ENCODE measurements around the gene ATP2C1. TPM values are rescaled to one million over a fixed set of nuclear protein-coding genes. Genes with fewer than 3 reads are reported as not detected.
"Not testable (repeated sequence)": the region's sequence is repeated elsewhere in the genome, so short reads cannot be mapped to it uniquely, and the experiment has no call there.

Gene ATP2C1
- total and polyA plus RNA-seq, 4 donors = 21.8 to 67.5 (median 43.3) TPM

DNA sequence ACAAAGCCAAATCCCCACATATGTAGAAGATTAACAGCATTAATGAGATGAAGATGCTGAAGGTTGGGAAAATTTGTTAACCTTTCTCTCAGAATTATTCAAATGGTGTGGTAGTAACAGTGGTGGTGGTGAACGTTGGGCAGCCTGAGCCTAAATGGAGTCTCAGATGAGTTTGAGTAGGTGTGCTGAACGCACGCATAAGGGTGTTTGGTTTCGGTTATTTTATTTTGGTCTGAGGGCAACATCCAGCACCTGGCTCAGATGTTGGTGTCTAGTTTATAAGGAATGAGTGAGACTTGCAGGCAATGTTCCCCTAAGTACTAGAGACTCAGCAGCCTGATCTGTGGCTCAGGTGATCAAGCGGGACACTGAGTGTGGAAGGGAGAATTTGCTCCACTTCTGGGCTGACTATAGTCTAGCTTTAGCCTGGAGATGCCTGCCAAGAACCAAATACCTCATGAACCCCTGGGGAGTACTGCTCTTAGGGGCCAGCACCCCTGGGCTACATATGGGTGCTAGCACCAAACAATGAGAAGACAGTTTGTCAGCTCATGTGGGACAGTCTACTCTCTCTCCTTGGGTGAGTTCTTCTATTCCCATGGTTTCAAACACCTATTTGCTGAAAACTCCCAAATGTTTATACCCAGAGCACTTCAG is 39.5 kb upstream of the ATP2C1 start:
- Histone ChIP-seq H3K36me3 (ENCODE audit: control insufficient read depth in 1 of 2, insufficient read depth in 2 of 2, low read length in 1 of 2) (no peaks in the 10 kb centered on the region), H3K27me3 (ENCODE audit: control insufficient read depth in 1 of 2, insufficient read depth in 2 of 2, low read length in 1 of 2) (no peaks in the 10 kb centered on the region), H3K9me3 (ENCODE audit: control insufficient read depth, low read length) (no peaks in the 10 kb centered on the region), H3K27ac (ENCODE audit: low read depth in 1 of 2, low read length in 2 of 2) (no peak overlapping the region), H3K4me3 (ENCODE audit: low read length in 2 of 2) (no peak overlapping the region), H3K4me1 (ENCODE audit: control insufficient read depth in 1 of 2, insufficient read depth in 2 of 2, low read length in 2 of 2) (no peaks in the 10 kb centered on the region)
- no peak for ATAC-seq (ENCODE audit: low FRiP score)
- DNase-seq = no peak
- intact Hi-C loops (cut with DNase I) = no loop called here
- WGBS, 2 donors = 91 to 93% methylated on average over 5 of the region's 5 CpGs

DNA sequence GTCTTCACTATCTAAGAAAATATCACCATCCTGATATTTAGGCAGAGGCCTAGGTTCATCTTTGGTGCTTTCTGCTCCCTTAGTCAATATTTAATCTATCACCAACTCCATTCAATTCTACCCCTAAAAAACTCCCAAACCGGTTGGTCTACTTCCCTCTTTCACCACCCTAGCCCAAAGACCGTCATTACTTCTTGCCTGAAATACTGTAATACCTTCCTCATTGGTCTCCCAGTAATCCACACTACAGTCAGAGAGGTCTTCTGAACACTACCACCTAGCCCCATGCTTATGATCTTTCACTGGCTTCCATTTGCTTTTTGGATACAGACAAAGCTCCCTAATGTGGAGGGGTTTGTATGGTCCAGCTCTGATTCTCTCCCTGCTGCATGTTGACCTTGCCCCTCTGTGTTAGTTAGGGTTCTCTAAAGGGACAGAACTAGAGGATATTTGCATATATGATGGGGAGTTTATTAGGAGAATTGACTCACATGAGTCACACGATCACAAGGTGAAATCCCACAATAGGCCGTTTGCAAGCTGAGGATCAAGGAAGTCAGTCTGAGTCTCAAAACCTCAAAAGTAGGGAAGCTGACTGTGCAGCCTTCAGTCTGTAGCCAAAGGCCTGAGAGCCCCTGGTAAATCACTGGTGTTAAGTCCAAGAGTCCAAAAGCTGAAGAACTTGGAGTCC is 36.4 kb upstream of the ATP2C1 start:
- ATAC-seq (ENCODE audit: low FRiP score) (no peak), DNase-seq (no peak)
- Histone ChIP-seq H3K27me3 (ENCODE audit: control insufficient read depth in 1 of 2, insufficient read depth in 2 of 2, low read length in 1 of 2) (no peaks in the 10 kb centered on the region), H3K4me3 (ENCODE audit: low read length in 2 of 2) (no peak overlapping the region), H3K27ac (ENCODE audit: low read depth in 1 of 2, low read length in 2 of 2) (no peak overlapping the region), H3K36me3 (ENCODE audit: control insufficient read depth in 1 of 2, insufficient read depth in 2 of 2, low read length in 1 of 2) (no peaks in the 10 kb centered on the region), H3K9me3 (ENCODE audit: control insufficient read depth, low read length) (no peaks in the 10 kb centered on the region), H3K4me1 (ENCODE audit: control insufficient read depth in 1 of 2, insufficient read depth in 2 of 2, low read length in 2 of 2) (no peaks in the 10 kb centered on the region)
- WGBS, 2 donors = 82 to 86% methylated on average over 4 of the region's 4 CpGs
- intact Hi-C loops (cut with DNase I) = no loop called here

DNA sequence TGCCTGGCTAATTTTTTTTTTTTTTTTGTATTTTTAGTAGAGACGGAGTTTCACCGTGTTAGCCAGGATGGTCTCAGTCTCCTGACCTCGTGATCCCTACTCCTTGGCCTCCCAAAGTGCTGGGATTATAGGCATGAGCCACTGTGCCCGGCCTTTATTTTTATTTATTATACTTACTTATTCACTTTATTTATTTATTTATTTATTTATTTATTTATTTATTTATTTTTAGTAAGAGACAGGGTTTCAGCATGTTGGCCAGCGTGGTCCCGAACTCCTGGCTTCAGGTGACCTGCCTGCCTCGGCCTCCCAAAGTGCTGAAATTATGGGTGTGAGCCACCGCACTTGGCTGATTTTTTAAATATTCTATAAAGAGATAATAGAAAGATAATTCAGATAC is 31.8 kb upstream of the ATP2C1 start:
- intact Hi-C loops (cut with DNase I); H3K4me3 ChIP-seq (ENCODE audit: low read length in 2 of 2); H3K4me1 ChIP-seq (ENCODE audit: control insufficient read depth in 1 of 2, insufficient read depth in 2 of 2, low read length in 2 of 2); H3K27me3 ChIP-seq (ENCODE audit: control insufficient read depth in 1 of 2, insufficient read depth in 2 of 2, low read length in 1 of 2); H3K9me3 ChIP-seq (ENCODE audit: control insufficient read depth, low read length); H3K27ac ChIP-seq (ENCODE audit: low read depth in 1 of 2, low read length in 2 of 2); DNase-seq; H3K36me3 ChIP-seq (ENCODE audit: control insufficient read depth in 1 of 2, insufficient read depth in 2 of 2, low read length in 1 of 2); ATAC-seq (ENCODE audit: low FRiP score): not testable (repeated sequence)
- 89 to 93% methylated on average over 7 to 8 of the region's 8 CpGs for WGBS, 2 donors

DNA sequence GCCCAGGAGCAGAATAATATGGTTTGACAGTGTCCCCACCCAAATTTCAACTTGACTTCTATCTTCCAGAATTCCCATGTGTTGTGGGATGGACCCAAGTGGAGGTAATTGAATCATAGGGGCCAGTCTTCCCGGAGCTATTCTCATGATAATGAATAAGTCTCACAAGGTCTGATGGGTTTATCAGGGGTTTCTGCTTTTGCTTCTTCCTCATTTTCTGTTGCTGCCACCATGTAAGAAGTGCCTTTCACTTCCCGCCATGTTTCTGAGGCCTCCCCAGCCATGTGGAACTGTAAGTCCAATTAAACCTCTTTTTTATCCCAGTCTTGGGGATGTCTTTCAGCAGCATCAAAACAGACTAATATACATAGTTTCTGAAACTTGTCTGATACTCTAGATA is 28.4 kb upstream of the ATP2C1 start:
- Histone ChIP-seq H3K9me3 (ENCODE audit: control insufficient read depth, low read length) (no peaks in the 10 kb centered on the region), H3K36me3 (ENCODE audit: control insufficient read depth in 1 of 2, insufficient read depth in 2 of 2, low read length in 1 of 2) (no peaks in the 10 kb centered on the region), H3K4me3 (ENCODE audit: low read length in 2 of 2) (no peak overlapping the region), H3K27ac (ENCODE audit: low read depth in 1 of 2, low read length in 2 of 2) (no peak overlapping the region), H3K27me3 (ENCODE audit: control insufficient read depth in 1 of 2, insufficient read depth in 2 of 2, low read length in 1 of 2) (no peaks in the 10 kb centered on the region), H3K4me1 (ENCODE audit: control insufficient read depth in 1 of 2, insufficient read depth in 2 of 2, low read length in 2 of 2) (no peaks in the 10 kb centered on the region)
- 87 to 94% methylated on average over 2 of the region's 2 CpGs for WGBS, 2 donors
- DNase-seq (no peak), ATAC-seq (ENCODE audit: low FRiP score) (no peak)
- intact Hi-C loops (cut with DNase I) = no loop called here

DNA sequence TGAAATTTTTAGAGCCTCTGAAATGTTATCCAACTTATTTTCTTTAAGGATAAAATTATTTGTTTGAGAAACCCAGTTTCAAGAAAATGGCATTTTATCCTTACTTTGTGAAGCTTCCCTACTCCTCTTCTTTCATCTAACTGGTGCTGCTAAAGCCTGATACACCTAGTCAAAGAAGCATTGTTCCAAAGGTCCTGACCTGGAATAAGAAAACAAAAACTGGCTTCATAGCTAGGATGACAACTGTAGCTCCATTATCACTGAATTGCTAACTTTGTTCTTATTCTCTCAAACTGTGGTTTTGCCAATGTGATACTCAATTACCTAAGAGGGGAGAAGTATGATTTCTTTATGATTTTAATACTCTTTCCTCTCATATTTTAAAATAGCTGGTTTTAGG is 27.6 kb upstream of the ATP2C1 start:
- H3K27ac ChIP-seq (ENCODE audit: low read depth in 1 of 2, low read length in 2 of 2) = no peak overlapping the region
- H3K9me3 ChIP-seq (ENCODE audit: control insufficient read depth, low read length) = no peaks in the 10 kb centered on the region
- no peaks in the 10 kb centered on the region for H3K4me1 ChIP-seq (ENCODE audit: control insufficient read depth in 1 of 2, insufficient read depth in 2 of 2, low read length in 2 of 2)
- no peaks in the 10 kb centered on the region for H3K36me3 ChIP-seq (ENCODE audit: control insufficient read depth in 1 of 2, insufficient read depth in 2 of 2, low read length in 1 of 2)
- no peak overlapping the region for H3K4me3 ChIP-seq (ENCODE audit: low read length in 2 of 2)
- DNase-seq = no peak
- H3K27me3 ChIP-seq (ENCODE audit: control insufficient read depth in 1 of 2, insufficient read depth in 2 of 2, low read length in 1 of 2) = no peaks in the 10 kb centered on the region
- ATAC-seq (ENCODE audit: low FRiP score) = no peak
- intact Hi-C loops (cut with DNase I) = no loop called here

DNA sequence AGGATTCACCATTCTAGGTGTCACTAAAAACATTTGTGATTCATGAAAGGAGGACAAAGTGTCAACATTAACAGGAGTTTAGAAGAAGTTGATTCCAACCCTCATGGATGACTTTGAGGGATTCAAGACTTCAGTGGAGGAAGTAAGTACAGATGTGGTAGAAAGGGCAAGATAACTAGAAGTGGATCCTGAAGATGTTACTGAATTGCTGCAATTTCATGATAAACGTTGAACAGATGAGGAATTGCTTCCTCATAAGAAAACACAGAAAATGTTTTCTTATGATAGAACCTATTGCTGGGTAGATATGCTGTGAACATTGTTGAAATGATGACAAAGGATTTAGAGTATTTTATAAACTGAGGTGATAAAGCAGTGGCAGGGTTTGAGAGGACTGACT is 23.5 kb upstream of the ATP2C1 start:
- Histone ChIP-seq H3K4me1 (ENCODE audit: control insufficient read depth in 1 of 2, insufficient read depth in 2 of 2, low read length in 2 of 2) (no peaks in the 10 kb centered on the region), H3K36me3 (ENCODE audit: control insufficient read depth in 1 of 2, insufficient read depth in 2 of 2, low read length in 1 of 2) (no peaks in the 10 kb centered on the region), H3K27ac (ENCODE audit: low read depth in 1 of 2, low read length in 2 of 2) (no peak overlapping the region), H3K27me3 (ENCODE audit: control insufficient read depth in 1 of 2, insufficient read depth in 2 of 2, low read length in 1 of 2) (no peaks in the 10 kb centered on the region), H3K4me3 (ENCODE audit: low read length in 2 of 2) (no peak overlapping the region), H3K9me3 (ENCODE audit: control insufficient read depth, low read length) (no peaks in the 10 kb centered on the region)
- intact Hi-C loops (cut with DNase I) = no loop called here
- ATAC-seq (ENCODE audit: low FRiP score) = no peak
- WGBS, 2 donors = 51 to 61% methylated on average over 1 of the region's 1 CpG
- DNase-seq = no peak

DNA sequence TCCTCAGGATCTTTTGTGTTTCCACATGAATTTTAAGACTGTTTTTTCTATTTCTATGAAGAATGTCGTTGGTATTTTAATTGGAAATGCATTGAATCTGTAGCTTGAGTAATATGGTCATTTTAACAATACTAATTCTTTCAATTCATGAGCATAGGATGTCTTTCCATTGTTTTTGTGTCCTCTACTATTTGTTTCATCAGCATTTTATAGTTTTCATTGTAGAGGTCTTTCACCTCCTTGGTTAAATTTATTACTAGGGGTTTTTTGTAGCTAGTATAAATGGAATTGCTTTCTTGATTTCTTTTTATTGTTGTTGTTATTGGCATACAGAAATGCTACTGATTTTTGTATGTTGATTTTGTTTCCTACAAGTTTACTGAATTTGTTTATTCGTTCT is 17.3 kb upstream of the ATP2C1 start:
- H3K27me3 ChIP-seq (ENCODE audit: control insufficient read depth in 1 of 2, insufficient read depth in 2 of 2, low read length in 1 of 2) = no peaks in the 10 kb centered on the region
- intact Hi-C loops (cut with DNase I) = no loop called here

DNA sequence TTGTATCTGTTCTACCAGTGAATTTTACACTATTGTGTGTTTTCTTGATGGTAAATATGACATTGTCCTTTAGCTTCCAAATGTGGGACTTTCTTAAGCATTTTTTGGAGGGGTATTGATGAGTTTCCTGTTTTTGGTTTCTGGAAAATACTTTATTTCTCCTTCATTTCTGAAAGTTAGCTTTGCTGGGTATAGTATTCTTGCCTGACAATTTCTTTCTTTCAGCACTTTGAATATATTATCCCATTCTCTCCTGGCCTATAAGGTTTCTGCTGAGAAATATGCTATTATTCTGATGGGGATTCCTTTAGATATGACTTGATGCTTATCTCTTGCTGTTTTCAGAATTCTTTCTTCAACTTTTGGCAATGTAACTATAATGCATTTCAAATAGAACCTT is 15.4 kb upstream of the ATP2C1 start:
- no peak overlapping the region for H3K4me3 ChIP-seq (ENCODE audit: low read length in 2 of 2)
- no peaks in the 10 kb centered on the region for H3K4me1 ChIP-seq (ENCODE audit: control insufficient read depth in 1 of 2, insufficient read depth in 2 of 2, low read length in 2 of 2)
- no peaks in the 10 kb centered on the region for H3K27me3 ChIP-seq (ENCODE audit: control insufficient read depth in 1 of 2, insufficient read depth in 2 of 2, low read length in 1 of 2)
- no peak for ATAC-seq (ENCODE audit: low FRiP score)
- peaks cover 1% of the 10 kb centered on the region for H3K9me3 ChIP-seq (ENCODE audit: control insufficient read depth, low read length)
- intact Hi-C loops (cut with DNase I) = no loop called here
- H3K36me3 ChIP-seq (ENCODE audit: control insufficient read depth in 1 of 2, insufficient read depth in 2 of 2, low read length in 1 of 2) = no peaks in the 10 kb centered on the region
- H3K27ac ChIP-seq (ENCODE audit: low read depth in 1 of 2, low read length in 2 of 2) = no peak overlapping the region
- no peak for DNase-seq

More for the DNA sequence above, 17.3 kb upstream of the ATP2C1 start:
- Histone ChIP-seq H3K4me1 (ENCODE audit: control insufficient read depth in 1 of 2, insufficient read depth in 2 of 2, low read length in 2 of 2) (no peaks in the 10 kb centered on the region), H3K4me3 (ENCODE audit: low read length in 2 of 2) (no peak overlapping the region), H3K9me3 (ENCODE audit: control insufficient read depth, low read length) (peaks cover 1% of the 10 kb centered on the region), H3K36me3 (ENCODE audit: control insufficient read depth in 1 of 2, insufficient read depth in 2 of 2, low read length in 1 of 2) (no peaks in the 10 kb centered on the region), H3K27ac (ENCODE audit: low read depth in 1 of 2, low read length in 2 of 2) (no peak overlapping the region)
- no peak for ATAC-seq (ENCODE audit: low FRiP score)
- no peak for DNase-seq
- 61 to 63% methylated on average over 2 of the region's 2 CpGs for WGBS, 2 donors

DNA sequence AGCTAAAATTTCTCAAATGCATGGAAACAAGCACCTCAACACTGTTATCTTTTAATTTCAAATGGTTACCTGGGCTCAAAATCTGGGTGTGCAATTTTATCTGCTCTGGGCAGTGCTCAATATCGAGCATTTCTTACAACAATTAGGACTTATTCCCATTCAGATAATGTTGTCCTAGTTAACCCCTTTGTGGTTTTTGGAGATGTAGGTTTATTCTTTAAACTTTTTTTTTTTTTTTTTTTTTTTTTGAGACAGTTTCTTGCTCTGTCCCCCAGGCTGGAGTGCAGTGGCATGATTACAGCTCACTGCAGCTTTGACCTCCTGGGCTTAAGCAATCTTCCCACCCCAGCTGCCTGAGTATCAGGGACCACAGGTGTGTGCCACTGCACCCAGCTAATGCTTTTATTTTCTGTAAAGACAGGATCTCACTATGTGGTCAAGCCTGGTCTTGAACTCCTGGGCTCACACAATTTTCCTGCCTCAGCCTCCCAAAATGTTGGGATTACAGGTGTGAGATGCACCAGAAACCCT is 4.4 kb upstream of the ATP2C1 start:
- no peaks in the 10 kb centered on the region for H3K27me3 ChIP-seq (ENCODE audit: control insufficient read depth in 1 of 2, insufficient read depth in 2 of 2, low read length in 1 of 2)
- no peak for DNase-seq
- no peaks in the 10 kb centered on the region for H3K4me1 ChIP-seq (ENCODE audit: control insufficient read depth in 1 of 2, insufficient read depth in 2 of 2, low read length in 2 of 2)
- H3K9me3 ChIP-seq (ENCODE audit: control insufficient read depth, low read length) = no peaks in the 10 kb centered on the region
- H3K27ac ChIP-seq (ENCODE audit: low read depth in 1 of 2, low read length in 2 of 2) = no peak overlapping the region
- intact Hi-C loops (cut with DNase I) = no loop called here
- ATAC-seq (ENCODE audit: low FRiP score) = no peak
- 41 to 50% methylated on average over 1 of the region's 1 CpG for WGBS, 2 donors
- H3K36me3 ChIP-seq (ENCODE audit: control insufficient read depth in 1 of 2, insufficient read depth in 2 of 2, low read length in 1 of 2) = no peaks in the 10 kb centered on the region
- H3K4me3 ChIP-seq (ENCODE audit: low read length in 2 of 2) = no peak overlapping the region
